ENCODE measurements around the gene MTHFD1L. TPM values are rescaled to one million over a fixed set of nuclear protein-coding genes. Genes with fewer than 3 reads are reported as not detected.

MTHFD1L gene
- total and polyA plus RNA-seq, 9 of the 15 experiments (the other 6 are each of a cell fraction or from before 2014, with no cell fraction given): 20.9 to 128 (median 61.0) TPM

DNA sequence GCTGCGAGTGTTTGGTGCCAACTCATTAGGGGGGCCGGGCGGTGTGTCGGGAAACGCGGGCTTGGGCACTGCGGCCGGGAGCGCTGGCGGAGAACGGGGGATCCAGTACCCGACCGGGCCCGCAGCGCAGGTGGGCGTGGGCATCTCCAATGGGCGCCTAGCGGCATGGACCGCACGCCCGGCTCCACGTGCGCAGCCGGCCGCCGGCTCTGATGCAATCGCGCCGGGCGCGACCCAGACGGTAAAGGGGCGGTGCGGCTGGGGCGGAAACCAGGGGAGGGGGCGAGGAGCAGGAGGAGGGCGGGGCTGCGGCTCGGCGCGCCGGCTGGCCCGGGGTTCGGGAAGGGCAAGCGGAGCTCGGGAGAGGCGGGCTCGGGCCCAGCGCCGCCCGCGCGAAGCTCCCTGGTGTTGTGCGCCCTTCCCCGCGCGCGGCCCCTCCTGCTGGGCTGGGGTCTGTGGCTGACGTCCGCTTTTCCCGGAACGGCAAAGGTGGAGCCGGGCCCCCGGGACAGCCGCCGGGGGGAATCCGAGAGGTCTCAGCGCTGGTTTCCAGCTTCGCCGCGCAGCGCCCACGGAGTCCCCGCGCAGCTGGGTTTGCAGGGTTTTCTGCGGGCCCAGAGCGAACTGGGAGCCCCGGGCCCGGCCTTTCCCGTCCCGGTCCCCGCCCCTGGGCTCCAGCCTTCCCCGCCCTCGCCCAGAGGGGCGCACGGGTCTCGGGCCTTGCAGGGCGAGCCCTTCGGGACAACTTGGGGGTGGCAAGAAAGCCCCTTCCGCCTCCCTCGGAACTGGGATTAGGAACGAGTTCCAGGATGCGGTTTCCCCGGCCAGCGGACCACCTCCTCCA is 867 bp downstream of the MTHFD1L start (continued):
- TF ChIP-seq, protein P1, sequence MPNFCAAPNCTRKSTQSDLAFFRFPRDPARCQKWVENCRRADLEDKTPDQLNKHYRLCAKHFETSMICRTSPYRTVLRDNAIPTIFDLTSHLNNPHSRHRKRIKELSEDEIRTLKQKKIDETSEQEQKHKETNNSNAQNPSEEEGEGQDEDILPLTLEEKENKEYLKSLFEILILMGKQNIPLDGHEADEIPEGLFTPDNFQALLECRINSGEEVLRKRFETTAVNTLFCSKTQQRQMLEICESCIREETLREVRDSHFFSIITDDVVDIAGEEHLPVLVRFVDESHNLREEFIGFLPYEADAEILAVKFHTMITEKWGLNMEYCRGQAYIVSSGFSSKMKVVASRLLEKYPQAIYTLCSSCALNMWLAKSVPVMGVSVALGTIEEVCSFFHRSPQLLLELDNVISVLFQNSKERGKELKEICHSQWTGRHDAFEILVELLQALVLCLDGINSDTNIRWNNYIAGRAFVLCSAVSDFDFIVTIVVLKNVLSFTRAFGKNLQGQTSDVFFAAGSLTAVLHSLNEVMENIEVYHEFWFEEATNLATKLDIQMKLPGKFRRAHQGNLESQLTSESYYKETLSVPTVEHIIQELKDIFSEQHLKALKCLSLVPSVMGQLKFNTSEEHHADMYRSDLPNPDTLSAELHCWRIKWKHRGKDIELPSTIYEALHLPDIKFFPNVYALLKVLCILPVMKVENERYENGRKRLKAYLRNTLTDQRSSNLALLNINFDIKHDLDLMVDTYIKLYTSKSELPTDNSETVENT (CRISPR knock-in tag; IDR thresholded peaks at IDR 0.05): no peak
- TF ChIP-seq, protein P2, sequence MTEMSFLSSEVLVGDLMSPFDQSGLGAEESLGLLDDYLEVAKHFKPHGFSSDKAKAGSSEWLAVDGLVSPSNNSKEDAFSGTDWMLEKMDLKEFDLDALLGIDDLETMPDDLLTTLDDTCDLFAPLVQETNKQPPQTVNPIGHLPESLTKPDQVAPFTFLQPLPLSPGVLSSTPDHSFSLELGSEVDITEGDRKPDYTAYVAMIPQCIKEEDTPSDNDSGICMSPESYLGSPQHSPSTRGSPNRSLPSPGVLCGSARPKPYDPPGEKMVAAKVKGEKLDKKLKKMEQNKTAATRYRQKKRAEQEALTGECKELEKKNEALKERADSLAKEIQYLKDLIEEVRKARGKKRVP (CRISPR knock-in tag; IDR thresholded peaks at IDR 0.05): peak; percentile 95
- TF ChIP-seq CHD1 (IDR thresholded peaks at IDR 0.05; ENCODE audit: low read length) (peak; percentile 23), ZNF3 (CRISPR knock-in tag; IDR thresholded peaks at IDR 0.05) (no peak), POLR2A (conservative IDR thresholded peaks at IDR 0.05) (peak; percentile 76), HSF4 (CRISPR knock-in tag; IDR thresholded peaks at IDR 0.05; ENCODE audit: borderline replicate concordance) (no peak), NFIX (CRISPR knock-in tag; IDR thresholded peaks at IDR 0.05; ENCODE audit: low read depth) (no peak), SMAD2 (IDR thresholded peaks at IDR 0.05; ENCODE audit: low read depth, low read length) (no peak), HDAC2 (IDR thresholded peaks at IDR 0.05) (peak; percentile 64; the same call in 1 of the 2 replicates), DNMT1 (IDR thresholded peaks at IDR 0.05) (no peak), KHSRP (IDR thresholded peaks at IDR 0.05) (no peak), EP400 (IDR thresholded peaks at IDR 0.05) (peak; percentile 99), TAF1 (IDR thresholded peaks at IDR 0.05; ENCODE audit: control insufficient read depth, extremely low read depth, insufficient read depth, low read length, severe bottlenecking) (no peak), RB1 (IDR thresholded peaks at IDR 0.05; ENCODE audit: low read depth) (no peak), SMARCE1 (IDR thresholded peaks at IDR 0.05) (no peak), SAFB2 (IDR thresholded peaks at IDR 0.05; ENCODE audit: borderline replicate concordance, low read depth, low read length, severe bottlenecking) (no peak), FOXJ3 (CRISPR knock-in tag; IDR thresholded peaks at IDR 0.05) (no peak), KDM4B (IDR thresholded peaks at IDR 0.05; ENCODE audit: borderline replicate concordance in 2 of 2, low read depth in 1 of 2) (no peak), GABPB2 (CRISPR knock-in tag; conservative IDR thresholded peaks at IDR 0.05) (no peak), GABPA (tag; conservative IDR thresholded peaks at IDR 0.05; ENCODE audit: low read depth) (peak; percentile 56)
- TF ChIP-seq, protein P3, sequence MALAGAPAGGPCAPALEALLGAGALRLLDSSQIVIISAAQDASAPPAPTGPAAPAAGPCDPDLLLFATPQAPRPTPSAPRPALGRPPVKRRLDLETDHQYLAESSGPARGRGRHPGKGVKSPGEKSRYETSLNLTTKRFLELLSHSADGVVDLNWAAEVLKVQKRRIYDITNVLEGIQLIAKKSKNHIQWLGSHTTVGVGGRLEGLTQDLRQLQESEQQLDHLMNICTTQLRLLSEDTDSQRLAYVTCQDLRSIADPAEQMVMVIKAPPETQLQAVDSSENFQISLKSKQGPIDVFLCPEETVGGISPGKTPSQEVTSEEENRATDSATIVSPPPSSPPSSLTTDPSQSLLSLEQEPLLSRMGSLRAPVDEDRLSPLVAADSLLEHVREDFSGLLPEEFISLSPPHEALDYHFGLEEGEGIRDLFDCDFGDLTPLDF (CRISPR knock-in tag; IDR thresholded peaks at IDR 0.05): 0 out of 2 replicates have a peak, but pooled peaks have one; percentile 30
- TF ChIP-seq, protein P4, sequence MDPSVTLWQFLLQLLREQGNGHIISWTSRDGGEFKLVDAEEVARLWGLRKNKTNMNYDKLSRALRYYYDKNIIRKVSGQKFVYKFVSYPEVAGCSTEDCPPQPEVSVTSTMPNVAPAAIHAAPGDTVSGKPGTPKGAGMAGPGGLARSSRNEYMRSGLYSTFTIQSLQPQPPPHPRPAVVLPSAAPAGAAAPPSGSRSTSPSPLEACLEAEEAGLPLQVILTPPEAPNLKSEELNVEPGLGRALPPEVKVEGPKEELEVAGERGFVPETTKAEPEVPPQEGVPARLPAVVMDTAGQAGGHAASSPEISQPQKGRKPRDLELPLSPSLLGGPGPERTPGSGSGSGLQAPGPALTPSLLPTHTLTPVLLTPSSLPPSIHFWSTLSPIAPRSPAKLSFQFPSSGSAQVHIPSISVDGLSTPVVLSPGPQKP (CRISPR knock-in tag; IDR thresholded peaks at IDR 0.05): no peak

Data from K562 (cell line).